GM12865 (cell line): ENCODE results near the gene MYL11.

Source experiments
- DNase-seq: peaks from one replicate; pipeline ENCODE4 v3.0.0; 2010; ENCODE audit warnings: low read depth
- H3K4me3 ChIP-seq: 2 replicates; pipeline ENCODE4 v1.5.1; 2011; ENCODE audit warnings: mild to moderate bottlenecking, low read depth, low read length, control low read depth
- CTCF ChIP-seq: IDR thresholded peaks from 2 replicates; pipeline ENCODE4 v1.5.1; 2011; ENCODE audit warnings: low read length, control low read depth, low read depth, inconsistent platforms; ENCODE audit not compliant: insufficient read depth; ENCODE audit errors: missing control alignments

MYL11 gene

GRCh38 chr16:30421010-30421409, 46.4 kb downstream of the MYL11 start:
- no peak for TF ChIP-seq CTCF
- H3K4me3 ChIP-seq = no peak overlapping the region
- no peak for DNase-seq
